Measurements from ENCODE around the gene ELL2. TPM values are rescaled to one million over a fixed set of nuclear protein-coding genes. Genes with fewer than 3 reads are reported as not detected.

Gene ELL2
- total and polyA plus RNA-seq, 4 donors = 12.3 to 79.6 (median 49.0) TPM

DNA sequence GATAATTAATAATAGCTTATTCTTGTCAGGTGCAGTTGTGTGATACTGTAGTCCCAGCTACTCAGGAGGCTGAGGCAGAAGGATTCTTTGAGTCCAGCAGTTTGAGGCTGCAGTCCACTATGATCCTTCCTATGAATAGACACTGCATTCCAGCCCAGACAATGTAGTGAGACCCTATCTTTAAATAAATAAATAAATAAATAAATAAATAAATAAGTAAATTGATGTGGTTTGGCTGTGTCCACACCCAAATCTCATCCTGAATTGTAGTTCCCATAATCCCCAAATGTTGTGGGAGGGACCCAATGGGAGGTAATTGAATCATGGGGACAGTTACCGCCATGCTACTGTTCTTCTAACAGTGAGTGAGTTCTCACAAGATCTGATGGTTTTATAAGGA is 5.6 kb upstream of the ELL2 start:
- no peak for ATAC-seq (ENCODE audit: insufficient read depth, low FRiP score)
- no peak overlapping the region for H3K27ac ChIP-seq (ENCODE audit: low read depth in 1 of 2, low read length in 1 of 2)
- H3K4me1 ChIP-seq (ENCODE audit: control insufficient read depth in 5 of 5, insufficient read depth in 5 of 5, low read length in 5 of 5) = no peaks in the 10 kb centered on the region
- no peak for DNase-seq
- TF ChIP-seq, protein P1, sequence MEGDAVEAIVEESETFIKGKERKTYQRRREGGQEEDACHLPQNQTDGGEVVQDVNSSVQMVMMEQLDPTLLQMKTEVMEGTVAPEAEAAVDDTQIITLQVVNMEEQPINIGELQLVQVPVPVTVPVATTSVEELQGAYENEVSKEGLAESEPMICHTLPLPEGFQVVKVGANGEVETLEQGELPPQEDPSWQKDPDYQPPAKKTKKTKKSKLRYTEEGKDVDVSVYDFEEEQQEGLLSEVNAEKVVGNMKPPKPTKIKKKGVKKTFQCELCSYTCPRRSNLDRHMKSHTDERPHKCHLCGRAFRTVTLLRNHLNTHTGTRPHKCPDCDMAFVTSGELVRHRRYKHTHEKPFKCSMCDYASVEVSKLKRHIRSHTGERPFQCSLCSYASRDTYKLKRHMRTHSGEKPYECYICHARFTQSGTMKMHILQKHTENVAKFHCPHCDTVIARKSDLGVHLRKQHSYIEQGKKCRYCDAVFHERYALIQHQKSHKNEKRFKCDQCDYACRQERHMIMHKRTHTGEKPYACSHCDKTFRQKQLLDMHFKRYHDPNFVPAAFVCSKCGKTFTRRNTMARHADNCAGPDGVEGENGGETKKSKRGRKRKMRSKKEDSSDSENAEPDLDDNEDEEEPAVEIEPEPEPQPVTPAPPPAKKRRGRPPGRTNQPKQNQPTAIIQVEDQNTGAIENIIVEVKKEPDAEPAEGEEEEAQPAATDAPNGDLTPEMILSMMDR (IDR thresholded peaks at IDR 0.05; ENCODE audit: control extremely low read depth, extremely low read depth) = no peak
- WGBS, 2 donors = 97 to 100% methylated on average over 1 of the region's 1 CpG
- H3K27me3 ChIP-seq (ENCODE audit: control insufficient read depth in 3 of 3, insufficient read depth in 3 of 3, low read length in 2 of 3) = no peaks in the 10 kb centered on the region
- peaks cover 0 to 4% (median under 1%) of the 10 kb centered on the region in 4 donors for H3K9me3 ChIP-seq (ENCODE audit: control insufficient read depth in 4 of 4, insufficient read depth in 3 of 4, low read length in 3 of 4)
- H3K36me3 ChIP-seq (ENCODE audit: control insufficient read depth in 4 of 4, insufficient read depth in 4 of 4, low read length in 4 of 4) = no peaks in the 10 kb centered on the region
- H3K4me3 ChIP-seq = no peak overlapping the region
- H3K9ac ChIP-seq (ENCODE audit: insufficient read depth in 1 of 2, low read length in 2 of 2) = no peak overlapping the region

DNA sequence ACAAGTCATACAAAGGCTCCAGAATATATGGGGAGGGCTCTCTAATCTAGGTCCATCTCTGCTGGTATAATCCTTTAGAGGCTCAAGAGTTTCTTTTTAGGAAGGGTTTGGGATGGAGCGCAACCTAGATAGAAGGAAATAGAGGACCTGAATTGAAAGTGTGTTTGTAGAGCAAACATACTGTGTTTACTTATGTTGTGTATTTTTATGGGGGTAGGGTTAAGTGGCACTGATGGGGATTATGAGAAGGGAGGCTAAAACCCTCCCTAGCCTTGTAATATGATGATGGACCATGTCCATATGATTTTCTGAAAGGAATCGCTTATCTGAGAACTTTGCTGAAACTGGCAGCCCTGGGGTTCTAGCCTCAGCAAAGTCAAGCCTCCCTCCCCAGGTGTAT is 4.4 kb upstream of the ELL2 start:
- no peak for ATAC-seq (ENCODE audit: insufficient read depth, low FRiP score)
- no peak overlapping the region for H3K9ac ChIP-seq (ENCODE audit: insufficient read depth in 1 of 2, low read length in 2 of 2)
- no peak overlapping the region for H3K27ac ChIP-seq (ENCODE audit: low read depth in 1 of 2, low read length in 1 of 2)
- H3K36me3 ChIP-seq (ENCODE audit: control insufficient read depth in 4 of 4, insufficient read depth in 4 of 4, low read length in 4 of 4) = no peaks in the 10 kb centered on the region
- no peak overlapping the region for H3K4me3 ChIP-seq
- TF ChIP-seq, protein P1 (IDR thresholded peaks at IDR 0.05; ENCODE audit: control extremely low read depth, extremely low read depth) = no peak
- peaks cover 0 to 2% (median 0%) of the 10 kb centered on the region in 5 donors for H3K4me1 ChIP-seq (ENCODE audit: control insufficient read depth in 5 of 5, insufficient read depth in 5 of 5, low read length in 5 of 5)
- WGBS, 2 donors = 74 to 96% methylated on average over 2 of the region's 2 CpGs
- no peaks in the 10 kb centered on the region for H3K27me3 ChIP-seq (ENCODE audit: control insufficient read depth in 3 of 3, insufficient read depth in 3 of 3, low read length in 2 of 3)
- peaks cover 0 to 4% (median under 1%) of the 10 kb centered on the region in 4 donors for H3K9me3 ChIP-seq (ENCODE audit: control insufficient read depth in 4 of 4, insufficient read depth in 3 of 4, low read length in 3 of 4)
- DNase-seq = no peak

DNA sequence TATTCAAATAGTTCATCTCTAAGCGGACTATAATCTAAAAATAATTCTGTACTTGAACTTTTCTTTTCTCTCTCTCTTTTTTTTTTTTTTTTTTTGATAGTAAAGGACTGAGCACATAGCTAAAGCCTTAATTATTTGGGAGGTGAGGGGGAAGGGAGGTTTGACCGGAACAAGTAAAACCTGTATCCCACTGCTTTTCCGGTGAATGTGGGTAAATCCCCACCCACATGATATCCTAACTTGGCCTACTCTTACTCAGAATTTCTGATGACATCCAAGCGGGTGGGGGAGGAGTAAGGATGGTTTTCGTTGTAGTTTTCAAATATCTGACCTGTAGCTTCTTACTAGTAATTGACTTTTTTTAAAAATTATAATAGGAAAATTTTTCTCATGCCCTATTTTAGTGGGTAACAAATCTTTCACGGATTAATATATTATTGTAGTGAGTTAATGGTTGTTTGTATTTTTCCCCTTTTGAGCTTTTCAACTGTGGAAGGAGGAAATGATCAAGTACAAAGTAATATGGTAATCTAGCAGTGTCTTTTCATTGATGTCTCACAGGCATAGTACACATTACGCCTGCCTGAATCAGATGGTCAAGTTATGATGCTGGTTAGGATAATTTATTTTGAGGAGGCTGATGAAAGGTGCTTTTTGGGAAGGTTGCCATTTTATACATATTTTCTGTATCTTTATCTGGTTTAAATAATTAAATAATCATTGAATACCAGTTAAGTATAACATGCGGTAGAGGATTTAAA is 2.2 kb upstream of the ELL2 start:
- Histone ChIP-seq H3K27me3 (ENCODE audit: control insufficient read depth in 3 of 3, insufficient read depth in 3 of 3, low read length in 2 of 3) (peaks cover 0 to 2% (median 0%) of the 10 kb centered on the region in 3 donors), H3K9ac (ENCODE audit: insufficient read depth in 1 of 2, low read length in 2 of 2) (no peak overlapping the region), H3K4me1 (ENCODE audit: control insufficient read depth in 5 of 5, insufficient read depth in 5 of 5, low read length in 5 of 5) (peaks cover 0 to 22% (median 5%) of the 10 kb centered on the region in 5 donors), H3K27ac (ENCODE audit: low read depth in 1 of 2, low read length in 1 of 2) (no peak overlapping the region), H3K36me3 (ENCODE audit: control insufficient read depth in 4 of 4, insufficient read depth in 4 of 4, low read length in 4 of 4) (no peaks in the 10 kb centered on the region), H3K9me3 (ENCODE audit: control insufficient read depth in 4 of 4, insufficient read depth in 3 of 4, low read length in 3 of 4) (peaks cover 0 to 1% (median 0%) of the 10 kb centered on the region in 4 donors), H3K4me3 (no peak overlapping the region)
- DNase-seq (peak in 1 of 3 donors; percentile 23), ATAC-seq (ENCODE audit: insufficient read depth, low FRiP score) (no peak)
- 74 to 87% methylated on average over 8 of the region's 8 CpGs for WGBS, 2 donors
- TF ChIP-seq, protein P1 (IDR thresholded peaks at IDR 0.05; ENCODE audit: control extremely low read depth, extremely low read depth) = no peak
